OCI-LY3 (cell line): ENCODE results near the gene ZNF675.
"Not testable (repeated sequence)": the region's sequence is repeated elsewhere in the genome, so short reads cannot be mapped to it uniquely, and the experiment has no call there.

Experiments
- H2AFZ ChIP-seq: fragments of 200-600, 300-600 bp; shearing (Covaris generic); 2 replicates; pipeline ENCODE4 v1.6.0; 2014; ENCODE audit warnings: antibody characterized with exemption, low read depth, low read length
- H3K27ac ChIP-seq: fragments of 200-600, 300-600 bp; sonication (generic); 2 replicates; pipeline ENCODE4 v1.5.1; 2014; ENCODE audit warnings: mild to moderate bottlenecking, low read length, moderate library complexity, mixed read lengths
- H3K27me3 ChIP-seq: fragments of 200-600, 300-600 bp; sonication (generic); 2 replicates; pipeline ENCODE4 v1.6.1; 2014; ENCODE audit warnings: low read depth, low read length, mixed read lengths
- H3K36me3 ChIP-seq: fragments of 200-600, 300-600 bp; sonication (generic); replicated peaks from 2 replicates; pipeline ENCODE3; 2014; ENCODE audit warnings: low read depth, low read length, mixed read lengths
- H3K4me1 ChIP-seq: fragments of 300-600, 200-600 bp; sonication (generic); 2 replicates; pipeline ENCODE4 v1.6.1; 2014; ENCODE audit warnings: low read length, mixed read lengths
- H3K4me2 ChIP-seq: fragments of 200-600, 300-600 bp; sonication (generic); 2 replicates; pipeline ENCODE4 v1.6.1; 2014; ENCODE audit warnings: low read length, mixed read lengths
- H3K4me3 ChIP-seq: fragments of 300-600, 200-600 bp; sonication (generic); 2 replicates; pipeline ENCODE4 v1.5.1; 2014; ENCODE audit warnings: antibody characterized with exemption, mild to moderate bottlenecking, low read length, moderate library complexity
- H3K79me2 ChIP-seq: fragments of 300-600, 200-600 bp; shearing (Covaris generic); 2 replicates; pipeline ENCODE4 v1.6.1; 2014; ENCODE audit warnings: mild to moderate bottlenecking, low read length, mixed read lengths
- H3K9ac ChIP-seq: fragments of 300-600, 200-600 bp; shearing (Covaris generic); 2 replicates; pipeline ENCODE4 v1.6.0; 2014; ENCODE audit warnings: mild to moderate bottlenecking, low read length, moderate library complexity
- H3K9me3 ChIP-seq: fragments of 200-600, 300-600 bp; shearing (Covaris generic); 2 replicates; pipeline ENCODE4 v1.6.1; 2014; ENCODE audit warnings: low read length, mixed read lengths; ENCODE audit not compliant: insufficient read depth
- H4K20me1 ChIP-seq: fragments of 200-600, 300-600 bp; sonication (generic); 2 replicates; pipeline ENCODE4 v1.6.1; 2016; ENCODE audit warnings: low read length, mixed read lengths; ENCODE audit not compliant: insufficient read depth
- EZH2phosphoT487 ChIP-seq: fragments of 200-600 bp; shearing (Covaris generic); IDR thresholded peaks from 2 replicates; pipeline ENCODE4 v1.6.1; 2018; ENCODE audit warnings: antibody characterized with exemption, mixed run types, low read depth
- TF ChIP-seq, protein P1 (sequence below): fragments of 200-600, 300-600 bp; sonication (generic); IDR thresholded peaks from 2 replicates; pipeline ENCODE4 v1.5.1; 2014; ENCODE audit warnings: antibody characterized with exemption, low read length, low read depth

ZNF675 gene

GRCh38 chr19:23709347-23709746, 22.3 kb upstream of the ZNF675 start:
- Histone ChIP-seq H3K4me2 (no peak overlapping the region), H3K79me2 (no peaks in the 10 kb centered on the region), H3K4me1 (no peaks in the 10 kb centered on the region), H3K27ac (no peak overlapping the region), H2AFZ (no peak overlapping the region), H3K9me3 (no peaks in the 10 kb centered on the region), H3K27me3 (no peaks in the 10 kb centered on the region), H3K36me3 (no peaks in the 10 kb centered on the region), H4K20me1 (no peaks in the 10 kb centered on the region), H3K9ac (no peak overlapping the region), H3K4me3 (no peak overlapping the region)
- TF ChIP-seq, protein P1, sequence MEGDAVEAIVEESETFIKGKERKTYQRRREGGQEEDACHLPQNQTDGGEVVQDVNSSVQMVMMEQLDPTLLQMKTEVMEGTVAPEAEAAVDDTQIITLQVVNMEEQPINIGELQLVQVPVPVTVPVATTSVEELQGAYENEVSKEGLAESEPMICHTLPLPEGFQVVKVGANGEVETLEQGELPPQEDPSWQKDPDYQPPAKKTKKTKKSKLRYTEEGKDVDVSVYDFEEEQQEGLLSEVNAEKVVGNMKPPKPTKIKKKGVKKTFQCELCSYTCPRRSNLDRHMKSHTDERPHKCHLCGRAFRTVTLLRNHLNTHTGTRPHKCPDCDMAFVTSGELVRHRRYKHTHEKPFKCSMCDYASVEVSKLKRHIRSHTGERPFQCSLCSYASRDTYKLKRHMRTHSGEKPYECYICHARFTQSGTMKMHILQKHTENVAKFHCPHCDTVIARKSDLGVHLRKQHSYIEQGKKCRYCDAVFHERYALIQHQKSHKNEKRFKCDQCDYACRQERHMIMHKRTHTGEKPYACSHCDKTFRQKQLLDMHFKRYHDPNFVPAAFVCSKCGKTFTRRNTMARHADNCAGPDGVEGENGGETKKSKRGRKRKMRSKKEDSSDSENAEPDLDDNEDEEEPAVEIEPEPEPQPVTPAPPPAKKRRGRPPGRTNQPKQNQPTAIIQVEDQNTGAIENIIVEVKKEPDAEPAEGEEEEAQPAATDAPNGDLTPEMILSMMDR = no peak
- TF ChIP-seq EZH2phosphoT487 = no peak

- H3K79me2 ChIP-seq = no peaks in the 10 kb centered on the region
- H4K20me1 ChIP-seq = no peaks in the 10 kb centered on the region
- no peaks in the 10 kb centered on the region for H3K27me3 ChIP-seq
- TF ChIP-seq EZH2phosphoT487 = no peak
- TF ChIP-seq, protein P1 = no peak
- no peak overlapping the region for H3K4me3 ChIP-seq
- no peaks in the 10 kb centered on the region for H3K36me3 ChIP-seq
- no peaks in the 10 kb centered on the region for H3K9me3 ChIP-seq
- no peaks in the 10 kb centered on the region for H3K4me1 ChIP-seq
- H3K27ac ChIP-seq = no peak overlapping the region
- H2AFZ ChIP-seq = no peak overlapping the region
- H3K9ac ChIP-seq = no peak overlapping the region
- no peak overlapping the region for H3K4me2 ChIP-seq
Measured at GRCh38 chr19:23706657-23707056, 19.6 kb upstream of the ZNF675 start.

- TF ChIP-seq EZH2phosphoT487 = no peak
- TF ChIP-seq, protein P1 = no peak
- H3K79me2 ChIP-seq = no peaks in the 10 kb centered on the region
- no peak overlapping the region for H3K4me3 ChIP-seq
- H3K4me2 ChIP-seq = no peak overlapping the region
- H3K4me1 ChIP-seq = no peaks in the 10 kb centered on the region
- H2AFZ ChIP-seq = no peak overlapping the region
- H3K27ac ChIP-seq = no peak overlapping the region
- no peaks in the 10 kb centered on the region for H3K27me3 ChIP-seq
- H4K20me1 ChIP-seq = no peaks in the 10 kb centered on the region
- no peaks in the 10 kb centered on the region for H3K36me3 ChIP-seq
- no peak overlapping the region for H3K9ac ChIP-seq
- H3K9me3 ChIP-seq = no peaks in the 10 kb centered on the region; the same call in 1 of the 2 replicates
Measured at GRCh38 chr19:23699521-23699860, 12.5 kb upstream of the ZNF675 start.

DNA sequence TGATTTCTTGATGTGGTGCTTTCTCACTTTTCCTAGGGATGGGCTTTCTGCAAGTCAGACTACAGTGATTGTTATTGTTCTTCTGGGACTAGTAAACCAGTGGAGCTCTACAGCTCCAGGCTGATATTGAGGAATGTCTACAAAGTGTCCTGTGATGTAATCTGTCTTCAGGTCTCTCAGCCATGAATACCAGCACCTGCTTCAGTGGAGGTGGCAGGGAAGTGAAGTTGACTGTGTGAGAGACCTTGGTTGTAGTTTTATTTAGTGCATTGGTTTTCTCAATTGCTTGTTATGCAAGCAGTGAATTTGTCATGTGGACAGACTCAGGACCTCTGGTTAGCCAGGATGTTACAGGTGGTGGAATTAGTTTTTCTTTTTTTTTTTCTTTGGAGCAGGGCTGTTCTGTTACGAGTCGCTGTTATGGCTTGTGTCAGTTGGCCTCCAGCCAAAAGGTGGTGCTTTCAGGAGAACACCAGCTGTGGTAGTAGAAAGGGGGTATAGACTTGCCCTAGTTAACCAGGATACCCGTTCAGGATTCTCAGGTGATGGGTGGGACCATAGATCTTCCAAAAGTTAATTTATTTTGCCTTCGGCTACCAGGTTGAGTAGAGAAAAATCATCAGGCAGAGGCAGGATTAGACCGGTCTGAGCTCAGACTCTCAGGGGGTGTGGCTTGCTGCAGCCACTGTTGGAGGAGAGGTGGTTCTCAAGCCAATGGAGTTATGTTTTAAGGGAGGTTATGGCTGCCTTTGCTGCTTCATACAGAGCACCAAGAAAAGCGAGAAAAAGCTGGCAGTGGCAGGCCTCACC, 11.9 kb upstream of the ZNF675 start:
- Histone ChIP-seq H3K4me1 (no peaks in the 10 kb centered on the region), H3K79me2 (no peaks in the 10 kb centered on the region), H3K36me3 (no peaks in the 10 kb centered on the region), H3K9ac (no peak overlapping the region), H2AFZ (no peak overlapping the region), H3K4me3 (no peak overlapping the region), H3K9me3 (no peaks in the 10 kb centered on the region; the same call in 1 of the 2 replicates), H4K20me1 (no peaks in the 10 kb centered on the region), H3K27ac (no peak overlapping the region), H3K4me2 (no peak overlapping the region), H3K27me3 (no peaks in the 10 kb centered on the region)
- no peak for TF ChIP-seq EZH2phosphoT487
- TF ChIP-seq, protein P1 = no peak

- not testable (repeated sequence) for H3K79me2 ChIP-seq, H2AFZ ChIP-seq, H3K4me3 ChIP-seq, H3K27me3 ChIP-seq, H3K36me3 ChIP-seq, H3K4me2 ChIP-seq, H3K9me3 ChIP-seq, H3K4me1 ChIP-seq, H3K9ac ChIP-seq, H4K20me1 ChIP-seq, H3K27ac ChIP-seq
Measured at GRCh38 chr19:23692937-23693336, 5.9 kb upstream of the ZNF675 start.
